GM19043 (cell line): ENCODE data around the gene ZNF837.
"Not testable (repeated sequence)": the region's sequence is repeated elsewhere in the genome, so short reads cannot be mapped to it uniquely, and the experiment has no call there.

Experiments used
- ATAC-seq: cut with Tn5 transposase; IDR thresholded peaks from one replicate; pipeline ENCODE4 v1.9.1; 2021; ENCODE audit warnings: low read depth; ENCODE audit not compliant: unreplicated experiment

Gene ZNF837

DNA sequence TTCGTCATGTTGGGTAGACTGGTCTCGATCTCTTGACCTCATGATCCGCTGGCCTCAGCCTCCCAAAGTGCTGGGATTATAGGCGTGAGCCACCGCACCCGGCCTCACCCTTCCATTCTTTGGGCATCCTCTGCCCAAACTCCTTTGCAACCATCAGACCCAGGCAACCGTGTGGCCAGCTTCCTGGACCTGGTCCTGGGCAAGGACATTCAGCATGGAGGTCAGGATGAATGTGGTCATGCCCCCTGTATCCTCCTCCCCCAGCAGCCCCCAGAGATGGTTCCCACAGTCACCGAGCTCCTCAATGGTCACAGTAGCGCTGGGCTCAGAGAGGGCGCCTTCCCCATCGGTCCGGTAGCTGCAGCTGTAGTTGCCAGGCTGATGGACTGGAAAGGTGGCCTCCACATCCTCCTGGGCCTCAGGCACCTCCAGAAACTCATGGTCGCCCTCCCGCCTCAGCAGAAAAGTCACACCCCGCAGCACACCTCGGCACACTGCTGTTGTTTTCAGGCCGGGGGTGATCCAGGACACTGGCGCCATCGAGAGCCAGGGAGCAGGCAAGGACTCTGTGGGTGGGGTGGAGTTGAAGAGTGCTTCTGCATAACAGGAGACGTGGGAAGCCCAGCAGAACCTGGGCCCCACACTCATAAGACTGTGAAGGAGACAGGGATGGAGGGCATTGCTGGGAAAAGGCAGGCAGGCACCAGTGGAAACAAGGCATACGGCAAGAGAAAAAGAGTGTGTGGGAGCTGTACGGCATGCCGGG, 28.7 kb downstream of the ZNF837 start:
- no peak for ATAC-seq

GRCh38 chr19:58351558-58351878, 29.3 kb downstream of the ZNF837 start:
- ATAC-seq = no peak

DNA sequence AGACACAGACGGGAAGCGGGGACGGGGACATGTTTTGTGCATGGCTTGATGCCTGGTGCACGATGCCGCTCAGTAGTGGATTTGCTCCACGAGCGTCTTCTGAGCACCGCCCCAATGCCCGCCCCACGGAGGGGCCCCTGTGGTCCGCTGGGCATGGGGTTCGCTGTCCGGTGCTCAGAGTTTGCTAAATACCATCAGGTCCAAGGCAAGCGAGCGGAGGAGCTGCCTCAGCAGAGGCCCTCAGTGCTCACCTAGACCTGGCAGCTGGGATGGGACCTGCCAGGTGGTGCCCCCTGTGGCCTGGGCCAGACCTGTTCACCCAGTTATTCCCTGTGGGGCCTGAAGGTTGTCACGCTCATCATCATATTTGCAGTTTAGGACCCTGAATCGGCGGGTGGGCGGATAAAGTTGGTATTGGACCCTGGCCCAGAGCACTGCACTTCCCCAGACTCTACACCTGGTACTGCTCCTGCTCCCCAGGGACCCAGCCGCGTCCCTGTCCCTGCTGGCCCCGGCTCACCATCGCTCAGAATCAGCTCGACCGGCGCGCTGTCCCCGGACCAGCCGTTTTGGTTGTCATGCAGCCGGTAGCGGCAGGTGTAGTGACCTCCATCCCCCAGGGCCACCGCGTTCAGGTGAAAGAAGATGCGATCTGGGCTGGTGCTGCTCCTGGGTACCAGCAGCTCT, 29.8 kb downstream of the ZNF837 start:
- no peak for ATAC-seq

- ATAC-seq = no peak
Measured at GRCh38 chr19:58350001-58350861, 30.6 kb downstream of the ZNF837 start.

GRCh38 chr19:58349590-58349989, 31.2 kb downstream of the ZNF837 start:
- no peak for ATAC-seq

- not testable (repeated sequence) for ATAC-seq
Measured at GRCh38 chr19:58348080-58348479, 32.8 kb downstream of the ZNF837 start.

GRCh38 chr19:58346961-58347929, 33.6 kb downstream of the ZNF837 start:
- peak; percentile 90 for ATAC-seq

- ATAC-seq = no peak
Measured at GRCh38 chr19:58345558-58345957, 35.3 kb downstream of the ZNF837 start.

- no peak for ATAC-seq
Measured at GRCh38 chr19:58338825-58339558, 41.8 kb downstream of the ZNF837 start.

DNA sequence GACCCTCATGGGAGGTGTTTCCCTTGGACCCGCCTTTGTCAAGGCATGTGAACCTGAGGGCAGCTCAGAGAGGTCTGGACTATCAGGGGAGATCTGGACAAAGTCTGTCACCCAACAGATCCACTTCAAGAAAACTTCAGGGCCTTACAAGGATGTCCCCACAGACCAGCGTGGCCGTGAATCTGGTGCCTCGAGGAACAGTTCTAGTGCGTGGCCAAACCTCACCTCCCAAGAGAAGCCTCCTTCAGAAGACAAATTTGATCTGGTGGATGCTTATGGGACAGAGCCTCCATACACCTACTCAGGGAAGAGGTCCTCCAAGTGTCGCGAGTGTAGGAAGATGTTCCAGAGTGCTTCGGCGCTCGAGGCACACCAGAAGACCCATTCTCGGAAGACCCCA, 42.5 kb downstream of the ZNF837 start:
- no peak for ATAC-seq

- no peak for ATAC-seq
Measured at GRCh38 chr19:58336820-58337219, 44.0 kb downstream of the ZNF837 start.

GRCh38 chr19:58336216-58336615, 44.6 kb downstream of the ZNF837 start:
- no peak for ATAC-seq

DNA sequence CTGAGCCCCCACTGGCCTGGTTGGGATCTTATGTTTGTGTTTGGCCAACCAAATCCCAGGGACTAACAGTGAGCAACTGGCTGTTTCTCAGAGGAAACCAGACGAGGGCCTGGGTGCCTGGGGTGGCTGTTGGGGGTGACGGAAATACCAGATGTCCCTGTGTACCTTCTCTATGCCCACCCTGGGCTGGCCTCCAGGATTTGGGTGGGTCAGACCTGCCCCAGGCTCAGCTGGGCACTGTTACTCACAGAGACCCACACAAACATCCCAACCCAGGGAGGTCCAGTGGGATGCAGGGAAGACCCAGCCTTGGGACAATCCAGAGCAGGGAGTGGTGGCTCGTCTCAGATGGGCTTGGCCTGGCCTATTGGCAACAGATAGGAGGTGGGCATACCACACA, 45.2 kb downstream of the ZNF837 start:
- ATAC-seq = no peak

DNA sequence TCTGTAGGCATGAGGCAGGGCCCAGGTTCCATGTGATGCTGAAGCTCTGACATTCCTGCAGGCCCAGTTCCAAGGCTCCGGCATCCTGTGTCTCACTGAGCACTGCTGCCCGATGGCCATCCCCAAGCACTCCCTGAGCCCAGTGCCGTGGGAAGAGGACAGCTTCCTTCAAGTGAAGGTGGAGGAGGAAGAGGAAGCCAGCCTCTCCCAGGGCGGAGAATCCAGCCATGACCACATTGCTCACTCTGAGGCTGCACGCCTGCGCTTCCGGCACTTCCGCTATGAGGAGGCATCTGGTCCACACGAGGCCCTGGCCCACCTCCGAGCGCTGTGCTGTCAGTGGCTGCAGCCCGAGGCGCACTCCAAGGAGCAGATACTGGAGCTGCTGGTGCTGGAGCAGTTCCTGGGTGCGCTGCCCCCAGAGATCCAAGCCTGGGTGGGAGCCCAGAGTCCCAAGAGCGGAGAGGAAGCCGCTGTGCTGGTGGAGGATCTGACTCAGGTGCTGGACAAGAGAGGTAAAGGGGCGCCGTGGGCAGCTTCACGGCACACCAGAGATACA, 46.1 kb downstream of the ZNF837 start:
- ATAC-seq = no peak

- ATAC-seq = no peak
Measured at GRCh38 chr19:58332697-58333096, 48.1 kb downstream of the ZNF837 start.

GRCh38 chr19:58330458-58330857, 50.4 kb downstream of the ZNF837 start:
- ATAC-seq = no peak

DNA sequence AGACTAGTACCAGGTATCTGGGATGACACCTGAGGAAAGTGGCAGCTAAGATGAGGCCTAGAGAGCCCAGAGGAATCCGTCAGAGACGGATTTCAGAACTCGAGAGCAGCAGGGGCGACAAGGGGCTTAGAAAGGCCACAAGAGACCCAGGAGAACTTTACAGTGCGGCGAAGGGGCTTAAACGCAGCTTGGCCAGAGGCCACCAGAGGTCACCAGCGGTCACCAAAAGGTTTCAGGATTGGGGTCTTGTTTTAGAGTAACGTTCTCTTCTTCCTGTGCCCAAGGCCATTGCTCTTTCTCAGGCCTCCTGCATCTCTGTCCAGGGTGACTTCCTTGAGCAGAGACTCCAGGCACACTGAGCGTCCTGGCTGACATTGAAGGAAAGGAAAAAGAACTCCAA, 51.8 kb downstream of the ZNF837 start:
- no peak for ATAC-seq

DNA sequence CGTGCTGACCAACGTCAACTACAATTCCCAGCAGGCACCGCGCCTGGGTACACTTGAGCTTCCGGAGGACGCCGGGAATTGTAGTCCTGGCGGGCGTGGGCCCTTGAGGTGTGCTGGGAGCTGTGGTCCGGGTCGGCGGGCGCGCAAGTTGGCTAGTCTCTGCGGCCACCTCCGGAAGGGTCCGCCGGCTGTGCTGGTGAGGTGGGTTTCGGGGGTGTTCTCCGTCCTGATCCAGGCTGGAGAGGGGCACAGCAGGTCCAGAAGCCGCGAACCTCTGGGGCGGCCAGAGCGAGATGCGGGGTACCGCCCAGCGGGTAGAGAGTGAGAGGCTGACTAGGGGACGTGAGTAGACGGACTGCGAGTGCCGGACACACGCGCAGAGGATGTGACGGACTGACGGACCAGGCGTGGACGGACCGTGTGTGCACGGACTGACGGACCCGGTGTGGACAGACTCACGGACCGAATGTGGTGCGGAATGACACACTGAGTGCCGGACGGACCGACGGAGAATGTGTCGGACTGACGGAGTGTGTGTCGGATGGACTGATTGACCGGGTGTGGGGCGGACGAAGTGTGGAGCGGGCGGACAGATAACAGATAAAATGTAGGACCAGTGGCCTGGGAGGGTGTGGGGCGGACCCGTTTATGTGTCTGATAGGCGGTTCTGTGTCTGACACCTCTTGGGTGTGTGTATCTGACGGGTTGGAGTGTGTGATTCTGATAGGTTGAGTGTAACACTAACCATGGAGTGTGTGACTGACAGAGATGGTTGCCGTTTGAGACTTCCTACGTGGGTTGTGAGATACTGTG, 53.7 kb downstream of the ZNF837 start, which contains the start of gene ZSCAN22:
ZSCAN22 (plus strand) TSS at position 81 of the 813 bp plus-strand sequence. CDS start 7,809 bp downstream, outside the sequence.
- peak; percentile 76 for ATAC-seq
